Measurements from ENCODE around the gene EEF1G. TPM values are rescaled to one million over a fixed set of nuclear protein-coding genes. Genes with fewer than 3 reads are reported as not detected.
A peak's percentile ranks its signal among the peaks of the same experiment; 100 is the strongest.
"Not testable (repeated sequence)": the region's sequence is repeated elsewhere in the genome, so short reads cannot be mapped to it uniquely, and the experiment has no call there.

Gene EEF1G
- polyA plus RNA-seq (2013, experiment 1 of 2; ENCODE audit: insufficient read length), result 1,412 TPM
- polyA plus RNA-seq (2013, experiment 2 of 2; ENCODE audit: insufficient read length), result 1,667 TPM

GRCh38 chr11:62573592-62574362 lies at the start of gene EEF1G:
Gene EEF1G (minus strand): TSS chr11:62573891. CDS start chr11:62573842, 49 bp downstream.
- peak; percentile 100 for DNase-seq

GRCh38 chr11:62622476-62623089 lies 48.9 kb upstream of the EEF1G start:
- no peak for DNase-seq

- DNase-seq, result peak; percentile 97
Observed at GRCh38 chr11:62621567-62622470, 48.1 kb upstream of the EEF1G start, which contains the start of gene B3GAT3. Gene B3GAT3 (minus strand): TSS chr11:62621986. CDS start chr11:62621947, 39 bp downstream.

- no peak for DNase-seq
Observed at GRCh38 chr11:62621027-62621566, 47.4 kb upstream of the EEF1G start.

- not testable (repeated sequence) for DNase-seq
Observed at GRCh38 chr11:62616957-62617356, 43.3 kb upstream of the EEF1G start.

GRCh38 chr11:62615521-62615920 lies 41.8 kb upstream of the EEF1G start:
- no peak for DNase-seq

- no peak for DNase-seq
Observed at GRCh38 chr11:62614275-62614674, 40.6 kb upstream of the EEF1G start.

- no peak for DNase-seq
Observed at GRCh38 chr11:62613291-62613778, 39.6 kb upstream of the EEF1G start.

GRCh38 chr11:62612366-62613290 lies 38.9 kb upstream of the EEF1G start, which contains the start of the genes EML3 and ROM1:
Gene EML3 (minus strand): TSS chr11:62612775. CDS start chr11:62612457, 318 bp downstream.
Gene ROM1 (plus strand): TSS chr11:62613257. CDS start chr11:62613282, 25 bp downstream.
- DNase-seq, result peak; percentile 84

- DNase-seq, result peak; percentile 52
Observed at GRCh38 chr11:62611705-62612365, 38.1 kb upstream of the EEF1G start.

- no peak for DNase-seq
Observed at GRCh38 chr11:62610814-62611704, 37.4 kb upstream of the EEF1G start.

GRCh38 chr11:62610403-62610802 lies 36.7 kb upstream of the EEF1G start:
- no peak for DNase-seq

- no peak for DNase-seq
Observed at GRCh38 chr11:62608776-62609175, 35.1 kb upstream of the EEF1G start.

- DNase-seq, result no peak
Observed at GRCh38 chr11:62607714-62608113, 34.0 kb upstream of the EEF1G start.

- DNase-seq, result no peak
Observed at GRCh38 chr11:62605902-62606301, 32.2 kb upstream of the EEF1G start.

- DNase-seq, result no peak
Observed at GRCh38 chr11:62605467-62605866, 31.8 kb upstream of the EEF1G start.

- DNase-seq, result no peak
Observed at GRCh38 chr11:62604460-62605120, 30.9 kb upstream of the EEF1G start.

GRCh38 chr11:62603776-62604299 lies 30.1 kb upstream of the EEF1G start:
- DNase-seq, result no peak

- no peak for DNase-seq
Observed at GRCh38 chr11:62603072-62603408, 29.3 kb upstream of the EEF1G start.

Measured in fibroblast of skin of back (primary cell).